ENCODE data around the gene ELAC2.

Gene ELAC2

GRCh38 chr17:12992676-12993075, 25.2 kb downstream of the ELAC2 start:
- no peak for TF ChIP-seq USF1 (IDR thresholded peaks at IDR 0.05)

- TF ChIP-seq NFIC (IDR thresholded peaks at IDR 0.05) (no peak), RAD21 (IDR thresholded peaks at IDR 0.05; ENCODE audit: low read depth) (no peak), FOXM1 (IDR thresholded peaks at IDR 0.05; ENCODE audit: borderline replicate concordance, low read depth) (no peak), CEBPB (IDR thresholded peaks at IDR 0.05) (no peak), CREB1 (IDR thresholded peaks at IDR 0.05; ENCODE audit: low read depth) (no peak), TEAD4 (IDR thresholded peaks at IDR 0.05) (no peak), TCF12 (IDR thresholded peaks at IDR 0.05; ENCODE audit: low read depth) (no peak), REST (IDR thresholded peaks at IDR 0.05; ENCODE audit: low read depth) (no peak), TAF1 (IDR thresholded peaks at IDR 0.05; ENCODE audit: low read depth) (no peak), YY1 (IDR thresholded peaks at IDR 0.05; ENCODE audit: low read depth) (no peak)
Observed at GRCh38 chr17:12990926-12991325, 26.9 kb downstream of the ELAC2 start.

- TF ChIP-seq TEAD4 (IDR thresholded peaks at IDR 0.05) (no peak), EP300 (IDR thresholded peaks at IDR 0.05; ENCODE audit: borderline replicate concordance) (no peak), USF1 (IDR thresholded peaks at IDR 0.05) (no peak)
Observed at GRCh38 chr17:12990041-12990808, 27.6 kb downstream of the ELAC2 start.

- TF ChIP-seq CREB1 (IDR thresholded peaks at IDR 0.05; ENCODE audit: low read depth) (no peak), RAD21 (IDR thresholded peaks at IDR 0.05; ENCODE audit: low read depth) (no peak), NFIC (IDR thresholded peaks at IDR 0.05) (no peak), USF1 (IDR thresholded peaks at IDR 0.05) (no peak), CEBPB (IDR thresholded peaks at IDR 0.05) (no peak), EP300 (IDR thresholded peaks at IDR 0.05; ENCODE audit: borderline replicate concordance) (no peak), YY1 (IDR thresholded peaks at IDR 0.05; ENCODE audit: low read depth) (no peak), FOXM1 (IDR thresholded peaks at IDR 0.05; ENCODE audit: borderline replicate concordance, low read depth) (no peak), TEAD4 (IDR thresholded peaks at IDR 0.05) (no peak)
Observed at GRCh38 chr17:12987120-12987519, 30.7 kb downstream of the ELAC2 start.

- no peak for TF ChIP-seq EP300 (IDR thresholded peaks at IDR 0.05; ENCODE audit: borderline replicate concordance)
- TF ChIP-seq REST (IDR thresholded peaks at IDR 0.05; ENCODE audit: low read depth), result no peak
Observed at GRCh38 chr17:12985431-12986293, 32.2 kb downstream of the ELAC2 start.

- TF ChIP-seq EP300 (IDR thresholded peaks at IDR 0.05; ENCODE audit: borderline replicate concordance) (no peak), YY1 (IDR thresholded peaks at IDR 0.05; ENCODE audit: low read depth) (no peak), MAX (IDR thresholded peaks at IDR 0.05) (no peak), RAD21 (IDR thresholded peaks at IDR 0.05; ENCODE audit: low read depth) (no peak), FOXM1 (IDR thresholded peaks at IDR 0.05; ENCODE audit: borderline replicate concordance, low read depth) (no peak), TEAD4 (IDR thresholded peaks at IDR 0.05) (no peak), CREB1 (IDR thresholded peaks at IDR 0.05; ENCODE audit: low read depth) (no peak), TCF12 (IDR thresholded peaks at IDR 0.05; ENCODE audit: low read depth) (no peak), USF1 (IDR thresholded peaks at IDR 0.05) (no peak), NFIC (IDR thresholded peaks at IDR 0.05) (no peak), CEBPB (IDR thresholded peaks at IDR 0.05) (no peak), ZBTB7A (IDR thresholded peaks at IDR 0.05; ENCODE audit: low read depth) (no peak)
Observed at GRCh38 chr17:12983991-12984884, 33.6 kb downstream of the ELAC2 start.

Measured in Ishikawa (cell line).